GM18858 (cell line): ENCODE data around the gene TAS2R14.

Experiments used
- ATAC-seq: cut with Tn5 transposase; IDR thresholded peaks from one replicate; pipeline ENCODE4 v1.9.1; 2021; ENCODE audit not compliant: unreplicated experiment

The TAS2R14 gene

GRCh38 chr12:10939163-10939562 lies at the start of gene TAS2R14:
Gene TAS2R14 (minus strand): TSS chr12:10939263. CDS start chr12:10939207, 56 bp downstream.
- no peak for ATAC-seq

- ATAC-seq: no peak
These were observed 47.7 kb upstream of the TAS2R14 start, which contains the start of gene TAS2R50 for GRCh38 chr12:10986812-10987211. Gene TAS2R50 (minus strand): TSS chr12:10986912. CDS start chr12:10986860, 52 bp downstream.

DNA sequence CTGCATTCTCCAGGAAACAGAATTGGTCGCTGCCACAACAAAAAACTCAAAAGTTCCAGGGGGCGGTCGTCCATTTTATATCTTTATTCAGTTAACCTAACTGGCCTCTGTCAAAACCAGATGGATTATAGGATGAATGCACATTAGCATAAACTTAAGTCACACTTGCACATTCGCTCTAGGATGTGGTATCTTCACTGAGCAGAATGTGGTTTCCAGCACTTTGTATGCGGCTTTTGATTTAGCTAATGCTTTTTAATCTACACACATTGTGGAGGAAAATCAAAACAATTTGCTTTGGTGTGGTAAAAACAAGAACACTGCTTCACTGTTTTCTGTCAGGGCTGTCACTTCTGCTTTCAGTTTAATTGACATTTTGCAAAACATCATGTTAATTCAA lies 43.2 kb upstream of the TAS2R14 start:
- ATAC-seq: no peak

- ATAC-seq: no peak
These were observed 35.9 kb upstream of the TAS2R14 start for GRCh38 chr12:10974965-10975364.

DNA sequence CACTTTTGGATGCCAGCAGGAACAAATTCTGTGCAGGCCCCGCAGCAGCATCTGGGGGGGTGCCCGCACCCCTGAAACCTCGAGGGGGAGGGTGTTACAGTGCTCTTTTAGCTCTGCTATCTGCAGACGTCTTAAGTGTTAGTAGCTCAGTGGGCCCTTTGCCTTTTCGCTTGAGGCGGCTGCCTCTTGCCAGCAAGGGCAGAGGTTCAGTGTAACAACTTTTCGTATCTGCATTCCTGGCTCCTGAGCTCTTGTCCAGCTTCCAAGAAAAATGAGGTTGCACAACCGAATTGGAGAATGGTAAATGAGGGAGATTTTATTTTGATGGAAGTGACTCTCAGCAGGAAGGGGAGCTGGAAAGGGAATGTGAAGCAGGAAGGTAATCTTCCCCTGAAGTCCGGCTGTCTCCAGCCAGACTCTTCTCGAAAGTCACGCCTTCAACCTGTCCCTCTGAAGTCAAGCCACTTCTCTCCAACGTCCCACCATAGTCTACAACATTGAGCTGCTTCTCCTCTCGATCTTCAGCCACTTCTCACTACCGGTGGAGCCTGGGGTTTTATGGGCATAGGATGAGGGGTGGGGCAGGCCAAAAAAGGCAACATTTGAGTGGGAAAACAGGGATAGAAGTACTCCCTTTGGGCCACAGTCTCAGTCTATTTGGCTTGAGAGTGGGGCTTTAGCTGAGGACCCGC lies 29.8 kb upstream of the TAS2R14 start:
- ATAC-seq: no peak

GRCh38 chr12:10967409-10967808 lies 28.3 kb upstream of the TAS2R14 start:
- no peak for ATAC-seq

GRCh38 chr12:10966314-10966713 lies 27.3 kb upstream of the TAS2R14 start:
- ATAC-seq: no peak

DNA sequence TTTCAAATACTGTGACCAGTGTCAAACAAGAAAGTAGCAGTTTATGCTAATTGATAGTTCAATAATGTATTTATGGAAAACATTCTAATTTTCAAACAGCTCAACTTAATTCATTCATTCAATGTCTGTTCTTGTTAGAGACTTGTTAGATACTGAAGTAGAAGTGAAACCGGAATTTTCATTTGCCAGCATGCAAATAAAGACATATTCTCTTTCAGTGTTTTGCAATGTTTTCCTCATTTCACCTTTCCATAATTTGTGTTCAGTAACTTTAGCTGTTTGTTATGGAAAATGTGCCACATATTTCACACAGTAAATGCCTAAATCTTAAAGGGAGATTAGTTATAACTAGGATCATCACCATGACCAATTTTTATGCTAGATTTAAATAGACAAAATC lies 26.4 kb upstream of the TAS2R14 start:
- ATAC-seq: no peak

GRCh38 chr12:10960211-10960610 lies 21.1 kb upstream of the TAS2R14 start:
- no peak for ATAC-seq

DNA sequence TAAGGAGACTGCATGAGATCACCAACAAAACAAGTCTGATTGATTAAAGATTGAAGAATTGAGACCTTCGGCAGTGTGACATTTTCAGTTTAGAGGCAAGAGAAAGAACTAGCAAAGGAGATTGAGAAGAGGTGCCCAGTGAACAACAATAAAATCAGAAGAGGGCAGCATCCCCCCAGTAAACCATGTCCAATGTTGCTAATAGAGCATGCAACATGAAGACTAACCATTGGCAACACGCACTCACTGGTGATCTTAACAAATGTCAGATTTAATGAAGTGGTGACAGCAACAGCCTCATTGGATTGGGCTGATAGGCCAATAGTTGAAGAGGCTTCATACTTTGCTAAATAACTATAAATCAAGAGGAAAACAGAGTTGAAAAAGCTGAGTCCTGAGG lies 20.7 kb upstream of the TAS2R14 start:
- no peak for ATAC-seq

DNA sequence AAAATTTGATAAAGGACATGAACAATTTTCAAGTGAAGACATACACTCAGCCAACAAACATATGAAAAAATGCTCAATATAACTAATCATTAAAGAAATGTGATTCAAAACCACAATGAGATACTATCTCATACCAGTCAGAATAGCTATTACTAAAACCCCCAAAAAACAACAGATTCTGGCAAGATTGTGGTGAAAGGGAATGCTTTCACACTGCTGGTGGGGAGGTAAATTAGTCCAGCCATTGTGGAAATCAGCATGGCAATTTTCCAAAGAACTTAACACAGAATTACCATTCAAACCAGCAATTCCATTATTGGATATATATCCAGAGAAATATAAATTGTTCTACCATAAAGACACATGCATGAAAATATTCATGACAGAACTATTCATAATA lies 18.7 kb upstream of the TAS2R14 start:
- no peak for ATAC-seq

DNA sequence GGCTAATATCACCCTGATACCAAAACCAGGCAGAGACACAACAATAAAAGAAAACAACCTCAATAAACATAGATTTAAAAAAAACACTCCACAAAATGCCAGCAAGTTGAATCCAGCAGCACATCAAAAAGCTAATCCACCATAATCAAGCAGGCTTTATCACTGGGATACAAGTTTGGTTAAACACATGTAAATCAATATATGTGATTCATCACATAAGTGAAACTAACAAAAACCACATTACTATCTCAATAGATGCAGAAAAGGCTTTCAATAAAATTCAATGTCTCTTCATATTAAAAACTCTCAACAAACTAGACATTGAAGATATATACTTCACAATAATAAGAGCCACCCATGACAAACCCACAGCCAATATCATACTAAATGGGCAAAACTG lies 17.0 kb upstream of the TAS2R14 start:
- no peak for ATAC-seq

- no peak for ATAC-seq
These were observed 13.6 kb upstream of the TAS2R14 start for GRCh38 chr12:10952645-10953044.

- ATAC-seq: no peak
These were observed 4.1 kb upstream of the TAS2R14 start for GRCh38 chr12:10943167-10943566.

GRCh38 chr12:10941916-10942607 lies 3.0 kb upstream of the TAS2R14 start:
- ATAC-seq: no peak

DNA sequence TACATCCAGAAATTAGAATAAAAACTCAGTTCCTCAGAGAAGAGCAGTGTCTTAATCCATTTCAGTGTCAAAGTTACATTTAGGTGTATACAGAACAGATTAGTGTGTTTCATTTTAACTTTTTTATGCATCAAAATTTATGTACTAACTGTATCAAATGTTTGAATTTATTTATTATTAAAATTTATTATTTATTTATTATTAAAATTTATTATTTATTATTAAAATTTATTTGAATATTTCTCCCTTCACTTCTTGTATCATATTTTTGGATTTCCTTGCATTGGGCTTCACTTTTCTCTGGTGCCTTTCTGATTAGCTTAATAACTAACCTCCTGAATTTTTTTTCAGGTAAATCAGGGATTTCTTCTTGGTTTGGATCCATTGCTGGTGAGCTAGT lies 2.3 kb upstream of the TAS2R14 start:
- ATAC-seq: no peak

DNA sequence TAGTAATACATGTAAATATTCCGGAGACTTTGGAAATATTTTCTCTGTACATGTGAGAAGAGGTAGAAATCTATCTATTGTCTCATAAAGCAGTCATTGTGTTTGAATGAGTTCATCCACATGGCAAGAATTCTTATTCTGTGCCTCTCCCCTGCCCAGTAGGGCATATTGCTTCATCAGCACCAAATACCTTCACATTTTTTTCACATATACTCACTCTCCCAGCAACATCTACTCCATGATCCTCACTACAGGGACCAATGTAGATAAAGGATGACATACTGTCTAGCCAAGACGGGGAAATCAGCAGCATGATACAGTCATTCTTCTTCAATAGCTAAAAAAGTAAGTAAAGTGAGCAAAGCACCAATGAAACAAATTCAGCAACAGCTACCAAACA lies 1.3 kb upstream of the TAS2R14 start:
- no peak for ATAC-seq

GRCh38 chr12:10936506-10936905 lies 2.6 kb downstream of the TAS2R14 start:
- ATAC-seq: no peak

DNA sequence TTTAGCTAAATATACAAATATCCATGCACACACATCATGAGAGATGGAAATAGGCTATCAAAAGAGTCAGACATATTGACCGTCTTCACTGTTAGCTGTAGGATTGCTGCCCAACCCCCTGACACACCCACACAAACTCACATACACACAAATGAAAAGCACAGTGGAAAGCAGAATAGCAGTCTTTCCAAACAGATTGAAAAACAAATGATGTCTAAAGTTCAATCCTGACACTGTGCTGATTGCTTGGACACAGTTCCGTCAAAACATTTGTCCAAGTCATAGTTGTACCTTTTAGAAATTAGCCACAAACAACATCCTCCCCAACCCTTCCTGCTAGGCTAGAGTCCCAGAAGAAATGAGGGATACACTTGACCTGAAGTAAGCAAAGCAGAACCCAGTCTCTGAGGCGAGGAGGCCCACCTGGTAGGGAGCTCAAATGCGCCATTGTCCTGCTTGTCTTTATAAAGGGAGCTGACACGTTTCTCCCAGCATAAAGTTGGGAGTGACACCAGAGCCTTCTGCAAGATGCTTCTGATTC lies 10.2 kb downstream of the TAS2R14 start, which contains the start of gene PRH2:
TSS of gene PRH2 (plus strand) at position 491 of the 541 bp plus-strand sequence. CDS start at position 529, 38 bp downstream.
- ATAC-seq: no peak

DNA sequence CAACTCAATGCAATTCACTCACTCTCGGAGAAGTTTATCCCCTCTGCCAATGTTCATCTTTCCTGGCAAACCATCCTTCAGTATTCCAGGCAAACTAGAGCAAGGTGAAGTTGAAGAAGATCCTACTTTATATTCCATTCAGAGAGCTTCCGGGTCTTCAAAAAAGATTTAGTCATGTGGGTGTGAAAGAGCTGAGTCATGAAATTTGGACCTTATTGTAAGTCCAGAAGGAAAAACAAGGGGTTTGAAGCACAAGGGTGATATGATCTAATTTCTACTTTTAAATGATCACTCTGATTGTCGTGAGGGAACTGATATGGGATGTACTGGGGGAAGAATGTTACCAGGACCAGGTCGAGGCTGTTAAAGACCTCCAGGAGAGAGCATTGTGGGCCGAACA lies 12.8 kb downstream of the TAS2R14 start:
- ATAC-seq: no peak

DNA sequence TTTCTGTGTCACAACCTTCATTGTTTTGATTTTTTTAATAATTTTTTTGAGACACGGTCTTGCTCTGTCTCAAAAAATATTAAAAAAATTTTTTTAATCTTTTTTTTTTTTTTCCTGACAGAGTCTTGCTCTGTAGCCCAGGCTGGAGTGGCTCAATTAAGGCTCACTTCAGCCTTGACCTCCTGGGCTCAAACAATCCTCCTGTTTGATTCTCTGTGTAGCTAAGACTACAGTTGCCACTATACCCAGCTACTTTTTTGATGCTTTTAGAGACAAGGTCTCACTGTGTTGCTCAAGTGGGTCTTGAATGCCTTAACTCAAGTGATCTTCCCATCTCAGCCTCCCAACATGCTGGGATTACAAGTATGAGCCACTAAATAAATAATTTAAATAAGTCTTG lies 19.3 kb downstream of the TAS2R14 start:
- ATAC-seq: no peak

GRCh38 chr12:10910380-10910779 lies 28.7 kb downstream of the TAS2R14 start:
- no peak for ATAC-seq
